Heart left ventricle (tissue), 16 donors: ENCODE measurements around the gene GNS. TPM values are rescaled to one million over a fixed set of nuclear protein-coding genes. Genes with fewer than 3 reads are reported as not detected.
A peak's percentile ranks its signal among the peaks of the same experiment; 100 is the strongest.

Source experiments
- ATAC-seq, 4 donors: fragments of 200-7000 bp; cut with Tn5 transposase; one replicate each; pipeline ENCODE4 v1.9.1; 2020 to 2022; ENCODE audit warnings: moderate library complexity in 4 of 4, mild to moderate bottlenecking in 3 of 4, moderate number of reproducible peaks in 1 of 4
- DNase-seq, 5 donors: peaks; one replicate each; pipeline ENCODE4 v3.0.0-alpha.2; 2020
- H3K27ac ChIP-seq, 12 donors: fragments of 200-600 bp; sonication (generic) in 4 of 12; one replicate each; pipeline versions ENCODE4 v1.5.0 to v1.8.0; 2016 to 2022; ENCODE audit warnings: mild to moderate bottlenecking in 2 of 12
- H3K27me3 ChIP-seq, 9 donors: fragments of 200-600 bp; sonication (generic) in 2 of 9; one replicate each; pipeline versions ENCODE4 v1.5.1 to v1.8.0; 2016 to 2022; ENCODE audit warnings: mild to moderate bottlenecking in 3 of 9
- H3K36me3 ChIP-seq, 9 donors: fragments of 200-600 bp; sonication (generic) in 2 of 9; one replicate each; pipeline versions ENCODE4 v1.5.0 to v1.8.0; 2018 to 2022; ENCODE audit warnings: mild to moderate bottlenecking in 2 of 9
- H3K4me1 ChIP-seq, 12 donors: fragments of 200-600 bp; sonication (generic) in 4 of 12; one replicate each; pipeline versions ENCODE4 v1.5.0 to v1.8.0; 2016 to 2022; ENCODE audit warnings: mild to moderate bottlenecking in 3 of 12
- H3K4me3 ChIP-seq, 12 donors: fragments of 200-600 bp; sonication (generic) in 4 of 12; one replicate each; pipeline versions ENCODE4 v1.5.0 to v1.8.0; 2017 to 2022; ENCODE audit warnings: mild to moderate bottlenecking in 9 of 12, moderate library complexity in 4 of 12
- H3K9me3 ChIP-seq, 12 donors: fragments of 200-600 bp; sonication (generic) in 4 of 12; one replicate each; pipeline versions ENCODE4 v1.5.0 to v1.8.0; 2016 to 2022; ENCODE audit warnings: mild to moderate bottlenecking in 1 of 12
- POLR2A ChIP-seq, 2 donors: fragments of 450-650 bp; IDR thresholded peaks; one replicate each; pipeline ENCODE4 v1.6.1; 2017; ENCODE audit warnings: antibody characterized with exemption in 2 of 2, mild to moderate bottlenecking in 2 of 2, moderate library complexity in 2 of 2
- WGBS, 4 donors: extraction: QIAGEN DNeasy Blood & Tissue Kit in 2 of 4; methylation state at CpG; one replicate each; pipeline versions ENCODE4 v1.1.5 to v1.1.7; 2013 to 2018; 5-methylcytosine and 5-hydroxymethylcytosine counted together
- intact Hi-C, 10 donors: fragments of 100-400 bp; cut with DNase I; formaldehyde crosslinking; loops; one replicate each; pipeline versions ENCODE4 v1.11.1 to v1.14.2; 2022
- polyA plus RNA-seq, 2 donors: library from polyadenylated mRNA; stranded (reverse); fragments of 200-250 nt; gene quantifications; one replicate each; pipeline ENCODE4 v1.2.3, GENCODE V29; 2013
- total RNA-seq, 9 donors: library from RNA; depleted of rRNA in 2 of 9; stranded (reverse); fragments of >200 nt in 2 of 9; fragmentation: NEBNext Ultra II Directional in 3 of 9; extraction: Animal tissue kit (Norgen Biotek cat#: 25700) in 3 of 9; gene quantifications; one replicate each; pipeline versions ENCODE4 v1.1.0 to v1.2.4, GENCODE V29; 2016 to 2023
- TF ChIP-seq, protein P1 (sequence below), 12 donors: fragments of 200-600 bp; sonication (generic) in 4 of 12; IDR thresholded peaks; one replicate each; pipeline versions ENCODE4 v1.5.0 to v1.8.0; 2018 to 2022; ENCODE audit warnings: antibody characterized with exemption in 12 of 12, mild to moderate bottlenecking in 5 of 12
- donor health status: ischemic (EF 13 %, LVEDD 7.1; RV severe dilation, severe dysfunction).
- donor health status: healthy with polysubstance abuse.
- donor health status: DM: no; HTN: yes; CAD: no.
- donor health status: DM: no; HTN: no; CAD: no.
- donor health status: ischemic (EF 25% LVEDD 6.9; RV normal size, moderate dysfunction).
- donor health status: ischemic (EF 25% LVEDD 5.7; RV mildly dilated, moderate dysfunction).
- donor health status: healthy.
- donor health status: DM: yes; HTN: yes; CAD: no.
- donor health status: ischemic (EF 35%, LVEDD 5.7; RV mildly dilated, moderate dysfunction).
- donor health status: nonischemic (EF 11% LVEDD 7.7; RV severe dilation, severe dysfunction).
- donor health status: DM: yes; HTN: yes; CAD: no.
- donor health status: PGD.
- donor health status: ischemic (EF 29% LVEDD 5.4; RV normal size, mild dysfunction).
- donor health status: nonischemic (EF 23%, LVEDD 6.1; RV moderate dilation, normal function).

The GNS gene
- total and polyA plus RNA-seq, 11 donors, result 22.0 to 246 (median 115) TPM

DNA sequence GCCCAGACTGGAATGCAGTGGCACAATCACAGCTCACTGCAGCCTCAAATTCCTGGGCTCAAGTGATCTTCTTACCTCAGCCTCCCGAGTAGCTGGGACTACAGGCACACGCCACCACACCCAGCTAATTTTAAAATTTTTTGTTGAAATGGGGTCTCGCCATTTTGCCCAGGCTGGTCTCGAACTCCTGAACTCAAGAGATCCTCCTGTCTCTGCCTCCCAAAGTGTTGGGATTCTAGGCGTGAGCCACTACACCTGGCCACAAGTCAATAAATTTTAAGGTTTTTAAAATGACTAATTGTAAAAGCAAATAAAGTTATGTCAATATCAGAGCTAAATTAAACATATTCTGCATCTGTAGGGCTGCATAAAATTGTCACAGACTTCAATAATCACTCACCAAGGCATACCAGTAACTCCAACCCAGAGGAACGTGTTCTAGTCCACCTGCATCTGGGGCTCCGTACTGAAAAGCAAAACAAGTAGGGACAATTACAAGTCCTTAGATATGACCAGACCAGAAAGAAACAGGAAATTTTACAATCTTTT is 13.9 kb downstream of the GNS start:
- intact Hi-C loops, result no loop called here
- no peak for TF ChIP-seq POLR2A (IDR thresholded peaks at IDR 0.05)
- TF ChIP-seq, protein P1, sequence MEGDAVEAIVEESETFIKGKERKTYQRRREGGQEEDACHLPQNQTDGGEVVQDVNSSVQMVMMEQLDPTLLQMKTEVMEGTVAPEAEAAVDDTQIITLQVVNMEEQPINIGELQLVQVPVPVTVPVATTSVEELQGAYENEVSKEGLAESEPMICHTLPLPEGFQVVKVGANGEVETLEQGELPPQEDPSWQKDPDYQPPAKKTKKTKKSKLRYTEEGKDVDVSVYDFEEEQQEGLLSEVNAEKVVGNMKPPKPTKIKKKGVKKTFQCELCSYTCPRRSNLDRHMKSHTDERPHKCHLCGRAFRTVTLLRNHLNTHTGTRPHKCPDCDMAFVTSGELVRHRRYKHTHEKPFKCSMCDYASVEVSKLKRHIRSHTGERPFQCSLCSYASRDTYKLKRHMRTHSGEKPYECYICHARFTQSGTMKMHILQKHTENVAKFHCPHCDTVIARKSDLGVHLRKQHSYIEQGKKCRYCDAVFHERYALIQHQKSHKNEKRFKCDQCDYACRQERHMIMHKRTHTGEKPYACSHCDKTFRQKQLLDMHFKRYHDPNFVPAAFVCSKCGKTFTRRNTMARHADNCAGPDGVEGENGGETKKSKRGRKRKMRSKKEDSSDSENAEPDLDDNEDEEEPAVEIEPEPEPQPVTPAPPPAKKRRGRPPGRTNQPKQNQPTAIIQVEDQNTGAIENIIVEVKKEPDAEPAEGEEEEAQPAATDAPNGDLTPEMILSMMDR (IDR thresholded peaks at IDR 0.05), result no peak
- no peak overlapping the region for H3K4me3 ChIP-seq
- peaks cover 0 to 69% (median 0%) of the 10 kb centered on the region in 12 donors for H3K4me1 ChIP-seq
- H3K27me3 ChIP-seq, result no peaks in the 10 kb centered on the region
- H3K27ac ChIP-seq, result peak overlapping the region in 1 of 12 donors; percentile 56
- no peak for ATAC-seq
- DNase-seq, result no peak
- peaks cover 0 to 92% (median 74%) of the 10 kb centered on the region in 9 donors for H3K36me3 ChIP-seq
- 94 to 98% (median 96%) methylated on average over 7 of the region's 7 CpGs for WGBS, 4 donors
- H3K9me3 ChIP-seq, result no peaks in the 10 kb centered on the region

DNA sequence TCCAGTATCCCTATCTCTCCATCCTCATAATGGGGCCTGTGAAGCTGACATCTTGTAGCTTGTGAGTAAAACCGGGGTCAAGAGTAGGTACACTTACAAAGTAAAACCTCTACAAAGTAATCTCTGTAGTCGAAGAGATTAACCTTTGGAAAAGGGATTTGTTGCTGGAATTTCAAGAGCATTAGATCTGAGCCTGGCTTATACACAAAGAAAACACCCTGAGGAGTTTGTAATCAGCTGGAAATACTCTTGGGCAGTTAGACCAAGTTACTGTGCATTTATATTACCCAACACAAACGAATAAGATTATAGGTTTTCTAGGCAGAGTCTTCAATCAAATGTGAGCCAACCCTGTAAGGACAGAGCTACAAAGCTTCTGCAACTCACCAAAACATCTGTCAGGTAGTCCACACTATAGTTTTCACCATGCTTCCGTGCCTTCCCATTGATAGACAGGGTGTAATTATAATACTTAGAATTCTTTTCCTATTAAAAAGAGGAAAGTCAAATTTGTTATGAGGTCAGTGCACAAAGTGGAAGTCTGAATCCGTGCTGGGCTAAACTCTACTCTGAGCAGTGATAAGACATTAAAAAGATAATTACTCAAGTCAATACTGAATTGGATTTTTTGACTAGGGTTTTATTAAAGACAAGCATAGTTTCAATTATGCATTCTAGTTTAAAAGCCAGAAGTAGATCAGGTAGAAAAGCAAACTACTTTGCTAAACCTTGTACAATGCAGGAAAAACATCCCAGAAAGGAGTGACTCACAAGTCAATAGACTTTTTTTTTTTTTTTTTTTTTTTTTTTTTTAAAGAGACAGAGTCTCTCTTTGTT is 14.6 kb downstream of the GNS start:
- no peak for ATAC-seq

DNA sequence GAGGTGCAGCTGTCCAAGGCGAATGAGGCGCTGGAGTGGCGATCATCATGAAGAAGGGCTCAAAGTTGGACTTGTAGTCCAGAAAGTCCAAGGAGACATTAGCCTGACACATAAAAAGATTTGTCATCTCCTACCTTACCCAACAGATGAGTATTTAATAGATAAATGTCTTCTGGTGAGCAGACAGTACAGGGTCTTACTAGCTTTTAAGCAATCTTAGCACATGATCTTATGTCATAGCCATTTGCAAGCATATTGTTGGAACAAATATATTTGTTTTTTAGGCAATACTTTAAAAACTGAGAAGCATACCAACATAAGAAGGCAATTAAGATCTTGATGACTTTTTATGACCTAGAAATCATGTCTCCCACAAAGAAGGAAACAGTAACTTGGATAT is 16.0 kb downstream of the GNS start:
- Histone ChIP-seq H3K27ac (no peak overlapping the region), H3K9me3 (no peaks in the 10 kb centered on the region), H3K27me3 (no peaks in the 10 kb centered on the region), H3K4me1 (peaks cover 0 to 62% (median 0%) of the 10 kb centered on the region in 12 donors), H3K4me3 (no peak overlapping the region), H3K36me3 (peaks cover 0 to 99% (median 81%) of the 10 kb centered on the region in 9 donors)
- intact Hi-C loops, result no loop called here
- no peak for DNase-seq
- no peak for TF ChIP-seq POLR2A (IDR thresholded peaks at IDR 0.05)
- TF ChIP-seq, protein P1 (IDR thresholded peaks at IDR 0.05), result no peak
- ATAC-seq, result no peak
- 93 to 99% (median 98%) methylated on average over 3 of the region's 3 CpGs for WGBS, 4 donors

More for the DNA sequence above, 14.6 kb downstream of the GNS start:
- Histone ChIP-seq H3K27me3 (no peaks in the 10 kb centered on the region), H3K27ac (peak overlapping the region in 1 of 12 donors; percentile 56), H3K36me3 (peaks cover 0 to 92% (median 74%) of the 10 kb centered on the region in 9 donors), H3K4me3 (no peak overlapping the region), H3K9me3 (no peaks in the 10 kb centered on the region), H3K4me1 (peaks cover 0 to 68% (median 0%) of the 10 kb centered on the region in 12 donors)
- no peak for DNase-seq
- 65 to 69% (median 66%) methylated on average over 5 of the region's 5 CpGs for WGBS, 4 donors
- no peak for TF ChIP-seq POLR2A (IDR thresholded peaks at IDR 0.05)
- TF ChIP-seq, protein P1 (IDR thresholded peaks at IDR 0.05), result no peak
- intact Hi-C loops, result no loop called here

DNA sequence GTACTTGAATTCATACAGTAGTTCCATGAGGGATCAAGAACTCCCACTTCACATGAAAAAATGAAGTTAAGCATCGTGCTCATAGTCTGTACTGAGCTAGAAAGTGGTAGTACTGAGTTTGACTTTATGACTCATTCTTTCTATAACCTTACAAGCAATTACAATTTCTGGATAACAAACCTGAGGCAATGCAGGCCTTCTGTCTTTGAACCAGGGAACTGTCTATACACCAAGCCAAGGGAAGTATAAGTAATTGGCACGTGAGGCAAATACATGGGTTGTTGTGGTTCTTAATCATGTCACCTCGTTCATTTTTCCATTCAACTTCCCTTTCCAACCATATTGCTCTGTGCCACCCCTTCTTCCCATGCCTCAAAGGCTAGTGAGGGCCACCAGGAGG is 16.8 kb downstream of the GNS start:
- no peak overlapping the region for H3K4me3 ChIP-seq
- H3K9me3 ChIP-seq, result no peaks in the 10 kb centered on the region
- no peak for TF ChIP-seq POLR2A (IDR thresholded peaks at IDR 0.05)
- TF ChIP-seq, protein P1 (IDR thresholded peaks at IDR 0.05), result no peak
- intact Hi-C loops, result no loop called here
- DNase-seq (no peak), ATAC-seq (no peak)
- 88 to 95% (median 89%) methylated on average over 3 of the region's 3 CpGs for WGBS, 4 donors
- H3K27ac ChIP-seq, result no peak overlapping the region
- H3K27me3 ChIP-seq, result no peaks in the 10 kb centered on the region
- peaks cover 0 to 61% (median 0%) of the 10 kb centered on the region in 12 donors for H3K4me1 ChIP-seq
- H3K36me3 ChIP-seq, result peaks cover 0 to 99% (median 84%) of the 10 kb centered on the region in 9 donors
